Aorta (tissue), 5 donors: ENCODE measurements around the gene TRIM7. TPM values are rescaled to one million over a fixed set of nuclear protein-coding genes. Genes with fewer than 3 reads are reported as not detected.
"Not testable (repeated sequence)": the region's sequence is repeated elsewhere in the genome, so short reads cannot be mapped to it uniquely, and the experiment has no call there.

Experiments
- ATAC-seq: fragments of 200-7000 bp; cut with Tn5 transposase; one replicate; pipeline ENCODE4 v1.9.1; 2022; ENCODE audit warnings: moderate library complexity; ENCODE audit not compliant: low FRiP score
- DNase-seq, 2 donors: peaks; one replicate each; pipeline ENCODE4 v3.0.0-alpha.2; 2020
- H3K27ac ChIP-seq, 2 donors: one replicate each; pipeline ENCODE4 v1.5.1; 2013; ENCODE audit warnings: low read length in 2 of 2, mild to moderate bottlenecking in 2 of 2, moderate library complexity in 2 of 2, control low read depth in 1 of 2, inconsistent platforms in 1 of 2, low read depth in 1 of 2
- H3K27me3 ChIP-seq, 2 donors: one replicate each; pipeline ENCODE4 v1.6.1; 2013; ENCODE audit warnings: control low read depth in 1 of 2, low read length in 1 of 2, mild to moderate bottlenecking in 1 of 2, moderate library complexity in 1 of 2; ENCODE audit not compliant: insufficient read depth in 2 of 2, control insufficient read depth in 1 of 2
- H3K36me3 ChIP-seq, 2 donors: one replicate each; pipeline ENCODE4 v1.6.1; 2013; ENCODE audit warnings: control low read depth in 1 of 2, low read length in 1 of 2, mild to moderate bottlenecking in 1 of 2; ENCODE audit not compliant: insufficient read depth in 2 of 2, control insufficient read depth in 1 of 2
- H3K4me1 ChIP-seq, 2 donors: one replicate each; pipeline ENCODE4 v1.6.1; 2013; ENCODE audit warnings: low read length in 2 of 2, control low read depth in 1 of 2, mild to moderate bottlenecking in 1 of 2, moderate library complexity in 1 of 2; ENCODE audit not compliant: insufficient read depth in 2 of 2, control insufficient read depth in 1 of 2
- H3K4me3 ChIP-seq, 2 donors: one replicate each; pipeline ENCODE4 v1.5.1; 2013; ENCODE audit warnings: low read length in 2 of 2, control low read depth in 1 of 2, mild to moderate bottlenecking in 1 of 2
- H3K9me3 ChIP-seq: one replicate; pipeline ENCODE4 v1.6.1; 2013; ENCODE audit warnings: mild to moderate bottlenecking, low read length; ENCODE audit not compliant: control insufficient read depth
- WGBS, 2 donors: extraction: QIAGEN DNeasy Blood & Tissue Kit; methylation state at CpG; one replicate each; pipeline ENCODE4 v1.1.7; 2013; 5-methylcytosine and 5-hydroxymethylcytosine counted together
- intact Hi-C, 2 donors: fragments of 100-400 bp; cut with DNase I; formaldehyde crosslinking; loops; one replicate each; pipeline versions ENCODE4 v1.14.2 to v1.15.0; 2022
- polyA plus RNA-seq, 2 donors: library from polyadenylated mRNA; stranded (reverse); fragments of 200-250 nt; gene quantifications; one replicate each; pipeline ENCODE4 v1.2.3, GENCODE V29; 2013
- total RNA-seq, 2 donors: library from RNA; stranded (reverse); fragmentation: NEBNext Ultra II Directional; extraction: Animal tissue kit (Norgen Biotek cat#: 25700); gene quantifications; one replicate each; pipeline ENCODE4 v1.2.1, GENCODE V29; 2021
- donor health status: healthy with polysubstance abuse.
- donor health status: Bipolar disorder and iron deficiency.
- donor health status: DM: no; HTN: no; CAD: no.
- donor health status: DM: no; HTN: no; CAD: no.
- donor health status: DM: yes; HTN: yes; CAD: no.

TRIM7 gene
- total and polyA plus RNA-seq, 4 donors: 3.0 to 6.9 (median 5.3) TPM

GRCh38 chr5:181166812-181167733 lies 37.9 kb downstream of the TRIM7 start:
- Histone ChIP-seq H3K27ac (no peak overlapping the region), H3K27me3 (no peaks in the 10 kb centered on the region), H3K9me3 (no peaks in the 10 kb centered on the region), H3K4me3 (no peak overlapping the region), H3K36me3 (no peaks in the 10 kb centered on the region), H3K4me1 (no peaks in the 10 kb centered on the region)
- DNase-seq (no peak), ATAC-seq (no peak)
- intact Hi-C loops: no loop called here
- 70 to 73% methylated on average over 6 of the region's 6 CpGs for WGBS, 2 donors

GRCh38 chr5:181164076-181164952 lies 40.7 kb downstream of the TRIM7 start:
- Histone ChIP-seq H3K36me3 (no peaks in the 10 kb centered on the region), H3K4me3 (no peak overlapping the region), H3K9me3 (no peaks in the 10 kb centered on the region), H3K27me3 (no peaks in the 10 kb centered on the region), H3K27ac (no peak overlapping the region), H3K4me1 (no peaks in the 10 kb centered on the region)
- DNase-seq (no peak), ATAC-seq (no peak)
- intact Hi-C loops: no loop called here
- 9 to 12% methylated on average over 44 to 51 of the region's 52 CpGs for WGBS, 2 donors

GRCh38 chr5:181163487-181164075 lies 41.4 kb downstream of the TRIM7 start:
- intact Hi-C loops: no loop called here
- Histone ChIP-seq H3K9me3 (no peaks in the 10 kb centered on the region), H3K36me3 (no peaks in the 10 kb centered on the region), H3K4me1 (no peaks in the 10 kb centered on the region), H3K27ac (no peak overlapping the region), H3K4me3 (no peak overlapping the region), H3K27me3 (no peaks in the 10 kb centered on the region)
- DNase-seq (no peak), ATAC-seq (no peak)
- WGBS, 2 donors: 49% methylated on average over 14 to 16 of the region's 16 CpGs

GRCh38 chr5:181161534-181162175 lies 43.3 kb downstream of the TRIM7 start:
- Histone ChIP-seq H3K4me3 (no peak overlapping the region), H3K9me3 (no peaks in the 10 kb centered on the region), H3K36me3 (no peaks in the 10 kb centered on the region), H3K27me3 (no peaks in the 10 kb centered on the region), H3K27ac (no peak overlapping the region), H3K4me1 (no peaks in the 10 kb centered on the region)
- intact Hi-C loops: no loop called here
- WGBS, 2 donors: 72 to 82% methylated on average over 4 of the region's 4 CpGs
- DNase-seq: no peak
- ATAC-seq: no peak

- ATAC-seq, H3K27me3 ChIP-seq, H3K27ac ChIP-seq, intact Hi-C loops, H3K4me3 ChIP-seq, H3K9me3 ChIP-seq, H3K4me1 ChIP-seq, H3K36me3 ChIP-seq, DNase-seq: not testable (repeated sequence)
- WGBS, 2 donors: 11 to 13% methylated on average over 12 to 33 of the region's 48 CpGs
These were observed 44.1 kb downstream of the TRIM7 start for GRCh38 chr5:181160755-181161533.

- ATAC-seq (peak; percentile 58), DNase-seq (peak in 1 of 2 donors; percentile 82)
- no peak overlapping the region for H3K27ac ChIP-seq
- H3K4me1 ChIP-seq: no peaks in the 10 kb centered on the region
- H3K27me3 ChIP-seq: no peaks in the 10 kb centered on the region
- 45 to 59% methylated on average over 17 to 21 of the region's 21 CpGs for WGBS, 2 donors
- intact Hi-C loops: no loop called here
- no peak overlapping the region for H3K4me3 ChIP-seq
- no peaks in the 10 kb centered on the region for H3K9me3 ChIP-seq
- no peaks in the 10 kb centered on the region for H3K36me3 ChIP-seq
These were observed 44.7 kb downstream of the TRIM7 start for GRCh38 chr5:181160152-181160754.

- Histone ChIP-seq H3K4me3 (no peak overlapping the region), H3K9me3 (no peaks in the 10 kb centered on the region), H3K36me3 (no peaks in the 10 kb centered on the region), H3K27ac (no peak overlapping the region), H3K4me1 (no peaks in the 10 kb centered on the region), H3K27me3 (no peaks in the 10 kb centered on the region)
- WGBS, 2 donors: 52 to 56% methylated on average over 20 of the region's 20 CpGs
- peak; percentile 91 for ATAC-seq
- DNase-seq: peak; percentile 88 to 96
- intact Hi-C loops: loop anchor here in 1 of 2 donors (10.0 kb wide), 1 partner anchor 375 kb away; no protein-coding TSS in a partner anchor
These were observed 45.5 kb downstream of the TRIM7 start for GRCh38 chr5:181159286-181160151.
